Mesenchymal stem cell (in vitro differentiated cells and primary cell): ENCODE measurements around the gene KCNH3.
"Not testable (repeated sequence)": the region's sequence is repeated elsewhere in the genome, so short reads cannot be mapped to it uniquely, and the experiment has no call there.

Experiments
- DNase-seq: peaks from one replicate; pipeline ENCODE4 v3.0.0-alpha.2; 2013
- H2AFZ ChIP-seq: one replicate; pipeline ENCODE4 v1.6.1; 2013; ENCODE audit warnings: low read depth, mild to moderate bottlenecking, control low read depth, inconsistent platforms, low read length, moderate library complexity
- H2AK5ac ChIP-seq: 2 replicates; pipeline ENCODE4 v1.6.1; 2013; ENCODE audit warnings: low read length, moderate library complexity, mild to moderate bottlenecking, inconsistent platforms; ENCODE audit not compliant: severe bottlenecking
- H2BK120ac ChIP-seq: one replicate; pipeline ENCODE4 v1.6.1; 2013; ENCODE audit warnings: low read depth, mild to moderate bottlenecking, inconsistent platforms, low read length, moderate library complexity
- H2BK12ac ChIP-seq, 2 experiments: one replicate each; pipeline ENCODE4 v1.6.1; 2013; ENCODE audit warnings: inconsistent platforms in 2 of 2, low read length in 2 of 2, mild to moderate bottlenecking in 2 of 2, moderate library complexity in 2 of 2, control low read depth in 1 of 2
- H2BK15ac ChIP-seq: one replicate; pipeline ENCODE4 v1.6.1; 2013; ENCODE audit warnings: mild to moderate bottlenecking, low read depth, inconsistent platforms; ENCODE audit not compliant: poor library complexity, severe bottlenecking
- H2BK5ac ChIP-seq: 2 replicates; pipeline ENCODE4 v1.6.1; 2013; ENCODE audit warnings: low read depth, mild to moderate bottlenecking, low read length, control low read depth, inconsistent platforms; ENCODE audit not compliant: poor library complexity, severe bottlenecking
- H3K14ac ChIP-seq, 2 experiments: one replicate each; pipeline ENCODE4 v1.6.1; 2013; ENCODE audit warnings: inconsistent platforms in 2 of 2, low read length in 2 of 2, control low read depth in 1 of 2, mild to moderate bottlenecking in 1 of 2, moderate library complexity in 1 of 2
- H3K18ac ChIP-seq, 2 experiments: one replicate each; pipeline ENCODE4 v1.6.1; 2013; ENCODE audit warnings: inconsistent platforms in 2 of 2, low read length in 2 of 2, control low read depth in 1 of 2, low read depth in 1 of 2, mild to moderate bottlenecking in 1 of 2
- H3K23ac ChIP-seq, 2 experiments: one replicate each; pipeline ENCODE4 v1.6.1; 2013; ENCODE audit warnings: inconsistent platforms in 2 of 2, low read length in 2 of 2, mild to moderate bottlenecking in 2 of 2, moderate library complexity in 2 of 2, control low read depth in 1 of 2
- H3K27ac ChIP-seq: 2 replicates; pipeline ENCODE4 v1.5.1; 2013; ENCODE audit warnings: mild to moderate bottlenecking, moderate library complexity, low read length, control low read depth, inconsistent platforms; ENCODE audit not compliant: poor library complexity, severe bottlenecking
- H3K27me3 ChIP-seq, 2 experiments: 2 replicates each; pipeline versions ENCODE4 v1.6.1 to v1.7.0; 2013; ENCODE audit warnings: low read length in 2 of 2, mild to moderate bottlenecking in 2 of 2, moderate library complexity in 2 of 2, control low read depth in 1 of 2, inconsistent platforms in 1 of 2; ENCODE audit not compliant: control insufficient read depth in 1 of 2, insufficient read depth in 1 of 2
- H3K36me3 ChIP-seq, 2 experiments: 2 replicates each; pipeline versions ENCODE4 v1.6.1 to v1.7.0; 2013; ENCODE audit warnings: low read length in 2 of 2, control low read depth in 1 of 2, inconsistent platforms in 1 of 2, low read depth in 1 of 2, mild to moderate bottlenecking in 1 of 2; ENCODE audit not compliant: insufficient read depth in 2 of 2, control insufficient read depth in 1 of 2
- H3K4ac ChIP-seq, 2 experiments: one replicate each; pipeline ENCODE4 v1.6.1; 2013; ENCODE audit warnings: inconsistent platforms in 2 of 2, low read length in 2 of 2, mild to moderate bottlenecking in 2 of 2, moderate library complexity in 2 of 2, control low read depth in 1 of 2, low read depth in 1 of 2
- H3K4me1 ChIP-seq: 2 replicates; pipeline ENCODE4 v1.6.1; 2013; ENCODE audit warnings: low read depth, low read length, control low read depth; ENCODE audit not compliant: control insufficient read depth, insufficient read depth
- H3K4me2 ChIP-seq: 2 replicates; pipeline ENCODE4 v1.6.1; 2013; ENCODE audit warnings: low read length, mild to moderate bottlenecking, inconsistent platforms; ENCODE audit not compliant: poor library complexity, severe bottlenecking
- H3K4me3 ChIP-seq, 2 experiments: 2 replicates each; pipeline versions ENCODE4 v1.5.1 to v1.7.0; 2013; ENCODE audit warnings: low read length in 2 of 2, mild to moderate bottlenecking in 2 of 2, control low read depth in 1 of 2, low read depth in 1 of 2; ENCODE audit not compliant: insufficient read depth in 1 of 2
- H3K79me1 ChIP-seq: replicated peaks from 2 replicates; pipeline ENCODE4 v1.6.1; 2013; ENCODE audit warnings: mild to moderate bottlenecking, control low read depth, low read length, inconsistent platforms; ENCODE audit not compliant: poor library complexity, severe bottlenecking
- H3K9ac ChIP-seq: 2 replicates; pipeline ENCODE4 v1.7.0; 2013; ENCODE audit warnings: mild to moderate bottlenecking, low read length, moderate library complexity
- H3K9me3 ChIP-seq: 2 replicates; pipeline ENCODE4 v1.7.0; 2013; ENCODE audit warnings: mild to moderate bottlenecking, low read length; ENCODE audit not compliant: control insufficient read depth
- H4K8ac ChIP-seq: one replicate; pipeline ENCODE4 v1.6.1; 2013; ENCODE audit warnings: inconsistent platforms, mild to moderate bottlenecking, low read length, moderate library complexity
- H4K91ac ChIP-seq: one replicate; pipeline ENCODE4 v1.6.1; 2013; ENCODE audit warnings: mild to moderate bottlenecking, low read length, inconsistent platforms
- WGBS: methylation state at CpG from one replicate; pipeline ENCODE4 v1.1.7; 2013; ENCODE audit warnings: mixed read lengths; 5-methylcytosine and 5-hydroxymethylcytosine counted together

The KCNH3 gene

DNA sequence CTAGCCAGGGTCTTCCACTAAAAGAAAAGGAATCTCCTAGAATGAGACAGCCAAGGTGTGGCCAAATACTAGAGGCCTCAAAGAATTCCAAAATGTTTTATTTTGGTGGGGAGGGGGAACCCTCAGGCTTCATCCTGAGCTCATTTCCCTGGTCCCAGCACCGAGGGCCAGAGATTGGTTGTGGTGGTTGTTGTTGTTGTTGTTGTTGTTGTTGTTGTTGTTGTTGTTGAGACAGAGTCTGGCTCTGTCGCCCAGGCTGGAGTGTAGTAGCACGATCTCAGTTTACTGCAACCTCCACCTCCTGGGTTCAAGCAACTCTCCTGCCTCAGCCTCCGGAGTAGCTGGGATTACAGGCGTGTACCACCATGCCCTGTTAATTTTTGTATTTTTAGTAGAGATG is 4.7 kb upstream of the KCNH3 start:
- not testable (repeated sequence) for H3K9ac ChIP-seq, H4K8ac ChIP-seq, H3K9me3 ChIP-seq, H3K4me2 ChIP-seq, H3K36me3 ChIP-seq, H2BK120ac ChIP-seq, H3K14ac ChIP-seq, H2AFZ ChIP-seq, H3K27ac ChIP-seq, H3K79me1 ChIP-seq, H2BK12ac ChIP-seq, H3K23ac ChIP-seq, H4K91ac ChIP-seq, H3K18ac ChIP-seq, H2BK15ac ChIP-seq, H2AK5ac ChIP-seq, DNase-seq, H3K4ac ChIP-seq, H3K4me3 ChIP-seq, H2BK5ac ChIP-seq
- Histone ChIP-seq H3K27me3 (peaks cover 13 to 24% of the 10 kb centered on the region in 2 experiments), H3K4me1 (peaks cover 18% of the 10 kb centered on the region)
- 97% methylated on average over 3 of the region's 5 CpGs for WGBS

DNA sequence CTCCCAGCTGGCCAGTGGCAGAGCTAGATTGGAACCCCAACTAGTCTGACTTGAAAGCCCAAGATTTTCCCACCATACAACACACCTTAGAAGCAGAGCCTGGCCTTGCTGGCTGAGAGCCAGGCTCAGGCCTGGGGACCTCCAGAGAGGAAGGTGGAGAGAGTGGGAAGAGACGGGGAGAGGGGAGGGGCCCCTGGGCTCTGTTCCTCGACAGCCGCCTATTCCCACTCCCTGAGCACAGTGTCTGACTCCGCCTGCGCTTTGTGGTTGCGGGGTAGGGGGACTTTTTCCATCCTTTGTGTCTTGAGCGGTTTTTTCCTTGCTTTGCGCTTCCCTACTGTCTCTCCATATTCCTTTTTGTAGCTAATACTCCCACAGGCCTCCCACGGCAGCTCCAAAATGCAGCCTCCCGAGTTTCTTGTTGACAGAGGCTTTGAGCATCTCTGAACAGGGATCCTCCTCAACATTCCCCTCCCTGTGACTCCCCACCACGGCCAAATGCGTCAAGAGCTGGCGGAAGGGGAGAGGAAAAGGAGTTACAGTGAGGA is 4.0 kb upstream of the KCNH3 start:
- H4K8ac ChIP-seq: no peak overlapping the region
- H2BK12ac ChIP-seq: no peak overlapping the region
- no peak overlapping the region for H4K91ac ChIP-seq
- H2AK5ac ChIP-seq: no peak overlapping the region
- no peak overlapping the region for H3K27ac ChIP-seq
- no peaks in the 10 kb centered on the region for H3K9me3 ChIP-seq
- WGBS: 66% methylated on average over 10 of the region's 13 CpGs
- peaks cover 0 to 8% of the 10 kb centered on the region in 2 experiments for H3K36me3 ChIP-seq
- no peak overlapping the region for H2AFZ ChIP-seq
- H3K9ac ChIP-seq: no peak overlapping the region
- no peak overlapping the region for H3K4me3 ChIP-seq
- no peak overlapping the region for H3K4me2 ChIP-seq
- H2BK15ac ChIP-seq: no peak overlapping the region
- no peak overlapping the region for H3K23ac ChIP-seq
- H3K79me1 ChIP-seq: no peaks in the 10 kb centered on the region
- no peak overlapping the region for H2BK5ac ChIP-seq
- peaks cover 18 to 30% of the 10 kb centered on the region in 2 experiments for H3K27me3 ChIP-seq
- H2BK120ac ChIP-seq: no peak overlapping the region
- DNase-seq: no peak
- H3K4ac ChIP-seq: no peak overlapping the region
- no peak overlapping the region for H3K18ac ChIP-seq
- no peak overlapping the region for H3K14ac ChIP-seq
- H3K4me1 ChIP-seq: peaks cover 18% of the 10 kb centered on the region

DNA sequence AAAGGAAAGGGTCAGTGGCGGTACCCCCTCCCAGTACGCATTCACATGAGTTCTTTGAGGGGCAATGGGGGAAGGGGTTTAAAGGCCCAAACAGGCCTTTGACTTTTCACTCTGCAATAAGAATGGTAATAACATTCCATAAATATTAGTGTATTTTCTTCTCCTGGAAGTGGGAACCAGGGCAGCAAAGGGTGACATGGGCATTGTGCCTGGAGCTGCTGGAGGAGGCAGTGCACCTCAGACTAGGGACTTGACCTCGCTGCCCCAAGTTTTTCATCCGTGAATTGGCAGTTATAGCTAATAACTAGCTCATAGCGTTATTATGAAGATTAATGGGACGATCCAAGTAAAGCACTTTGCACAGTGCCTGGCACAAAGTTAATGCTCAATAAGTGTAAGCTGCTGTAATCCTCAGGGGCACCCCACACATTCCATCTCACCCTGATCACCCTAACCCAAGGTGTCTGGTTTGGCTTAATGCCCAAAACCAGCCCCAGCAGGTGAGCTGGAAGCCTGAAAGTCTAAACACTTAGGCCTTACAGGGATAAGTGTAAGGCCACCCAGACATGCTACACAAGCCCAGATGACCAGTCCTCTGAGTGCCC is 2.8 kb upstream of the KCNH3 start:
- no peak overlapping the region for H3K23ac ChIP-seq
- no peaks in the 10 kb centered on the region for H3K79me1 ChIP-seq
- H2BK120ac ChIP-seq: no peak overlapping the region
- H3K9ac ChIP-seq: no peak overlapping the region
- H3K4me2 ChIP-seq: no peak overlapping the region
- H3K4ac ChIP-seq: no peak overlapping the region
- DNase-seq: no peak
- H2BK5ac ChIP-seq: no peak overlapping the region
- H2BK15ac ChIP-seq: no peak overlapping the region
- peaks cover 0 to 6% of the 10 kb centered on the region in 2 experiments for H3K36me3 ChIP-seq
- H3K18ac ChIP-seq: no peak overlapping the region
- H3K27me3 ChIP-seq: peaks cover 27 to 42% of the 10 kb centered on the region in 2 experiments
- H2BK12ac ChIP-seq: no peak overlapping the region
- no peak overlapping the region for H4K91ac ChIP-seq
- WGBS: 93% methylated on average over 4 of the region's 6 CpGs
- H3K14ac ChIP-seq: no peak overlapping the region
- no peak overlapping the region for H3K27ac ChIP-seq
- H3K4me3 ChIP-seq: no peak overlapping the region
- no peak overlapping the region for H4K8ac ChIP-seq
- H2AFZ ChIP-seq: no peak overlapping the region
- no peaks in the 10 kb centered on the region for H3K9me3 ChIP-seq
- no peak overlapping the region for H2AK5ac ChIP-seq
- peaks cover 18% of the 10 kb centered on the region for H3K4me1 ChIP-seq

DNA sequence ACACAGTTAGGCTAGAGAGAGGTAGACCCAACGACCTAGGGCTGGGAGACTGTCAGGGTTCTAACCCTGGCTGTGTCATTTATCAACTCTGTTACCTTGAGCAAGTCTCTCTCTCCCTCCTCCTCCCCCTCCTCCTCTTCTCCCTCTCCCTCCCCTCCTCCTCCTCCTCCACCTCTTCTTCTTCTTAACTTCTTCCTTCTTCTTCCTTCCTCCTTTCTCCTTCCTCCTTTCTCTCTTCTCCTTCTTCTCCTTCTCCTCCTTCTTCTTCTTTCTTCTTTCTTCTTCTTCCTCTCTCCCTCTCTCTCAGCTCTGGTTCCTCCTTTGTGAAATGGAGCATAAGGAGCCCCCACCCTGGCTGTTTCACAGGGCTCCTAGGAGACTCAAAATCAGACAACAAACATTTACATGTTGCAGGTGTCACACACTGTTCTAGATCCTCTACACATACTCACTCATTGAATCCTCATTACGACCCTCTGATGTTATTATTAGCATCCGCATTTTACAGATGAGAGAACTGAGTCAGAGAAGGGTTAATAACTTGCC is 2.2 kb upstream of the KCNH3 start:
- no peak for DNase-seq
- no peak overlapping the region for H3K4ac ChIP-seq
- no peak overlapping the region for H4K91ac ChIP-seq
- no peak overlapping the region for H2BK15ac ChIP-seq
- H2BK120ac ChIP-seq: no peak overlapping the region
- no peak overlapping the region for H3K23ac ChIP-seq
- no peak overlapping the region for H2BK5ac ChIP-seq
- H3K27me3 ChIP-seq: peaks cover 27 to 46% of the 10 kb centered on the region in 2 experiments
- H3K9me3 ChIP-seq: no peaks in the 10 kb centered on the region
- 77% methylated on average over 3 of the region's 3 CpGs for WGBS
- no peak overlapping the region for H3K4me2 ChIP-seq
- H3K4me1 ChIP-seq: peaks cover 18% of the 10 kb centered on the region
- no peak overlapping the region for H2AFZ ChIP-seq
- no peak overlapping the region for H2BK12ac ChIP-seq
- H4K8ac ChIP-seq: no peak overlapping the region
- H3K14ac ChIP-seq: no peak overlapping the region
- H3K9ac ChIP-seq: no peak overlapping the region
- no peak overlapping the region for H3K27ac ChIP-seq
- H3K36me3 ChIP-seq: peaks cover 0 to 6% of the 10 kb centered on the region in 2 experiments
- no peak overlapping the region for H3K18ac ChIP-seq
- no peak overlapping the region for H2AK5ac ChIP-seq
- no peak overlapping the region for H3K4me3 ChIP-seq
- H3K79me1 ChIP-seq: no peaks in the 10 kb centered on the region
